Nephron progenitor cell (in vitro differentiated cells): Measurements from ENCODE around the gene C19orf85.

Experiments used
- DNase-seq: peaks from one replicate; pipeline ENCODE4 v3.0.0; 2021
- H3K27ac Mint-ChIP-seq: 2 replicates; pipeline ENCODE4 v1.8.0; 2021; ENCODE audit warnings: mild to moderate bottlenecking, moderate library complexity, mixed read lengths
- H3K27me3 Mint-ChIP-seq: 2 replicates; pipeline ENCODE4 v1.8.0; 2021; ENCODE audit warnings: mild to moderate bottlenecking, low read depth, mixed read lengths; ENCODE audit not compliant: poor library complexity
- H3K36me3 Mint-ChIP-seq: 2 replicates; pipeline ENCODE4 v1.8.0; 2021; ENCODE audit warnings: low read depth, mixed read lengths
- H3K4me1 Mint-ChIP-seq: 2 replicates; pipeline ENCODE4 v1.8.0; 2021; ENCODE audit warnings: mixed read lengths
- H3K4me3 Mint-ChIP-seq: 2 replicates; pipeline ENCODE4 v1.8.0; 2021; ENCODE audit warnings: mild to moderate bottlenecking, moderate library complexity, mixed read lengths
- H3K9me3 Mint-ChIP-seq: 2 replicates; pipeline ENCODE4 v1.8.0; 2021; ENCODE audit warnings: mild to moderate bottlenecking, moderate library complexity, mixed read lengths
- TF ChIP-seq, protein P1 (sequence below): fragments of 200-600 bp; sonication (generic); IDR thresholded peaks from 2 replicates; pipeline ENCODE4 v1.5.0; 2021; ENCODE audit warnings: antibody characterized with exemption

The C19orf85 gene

DNA sequence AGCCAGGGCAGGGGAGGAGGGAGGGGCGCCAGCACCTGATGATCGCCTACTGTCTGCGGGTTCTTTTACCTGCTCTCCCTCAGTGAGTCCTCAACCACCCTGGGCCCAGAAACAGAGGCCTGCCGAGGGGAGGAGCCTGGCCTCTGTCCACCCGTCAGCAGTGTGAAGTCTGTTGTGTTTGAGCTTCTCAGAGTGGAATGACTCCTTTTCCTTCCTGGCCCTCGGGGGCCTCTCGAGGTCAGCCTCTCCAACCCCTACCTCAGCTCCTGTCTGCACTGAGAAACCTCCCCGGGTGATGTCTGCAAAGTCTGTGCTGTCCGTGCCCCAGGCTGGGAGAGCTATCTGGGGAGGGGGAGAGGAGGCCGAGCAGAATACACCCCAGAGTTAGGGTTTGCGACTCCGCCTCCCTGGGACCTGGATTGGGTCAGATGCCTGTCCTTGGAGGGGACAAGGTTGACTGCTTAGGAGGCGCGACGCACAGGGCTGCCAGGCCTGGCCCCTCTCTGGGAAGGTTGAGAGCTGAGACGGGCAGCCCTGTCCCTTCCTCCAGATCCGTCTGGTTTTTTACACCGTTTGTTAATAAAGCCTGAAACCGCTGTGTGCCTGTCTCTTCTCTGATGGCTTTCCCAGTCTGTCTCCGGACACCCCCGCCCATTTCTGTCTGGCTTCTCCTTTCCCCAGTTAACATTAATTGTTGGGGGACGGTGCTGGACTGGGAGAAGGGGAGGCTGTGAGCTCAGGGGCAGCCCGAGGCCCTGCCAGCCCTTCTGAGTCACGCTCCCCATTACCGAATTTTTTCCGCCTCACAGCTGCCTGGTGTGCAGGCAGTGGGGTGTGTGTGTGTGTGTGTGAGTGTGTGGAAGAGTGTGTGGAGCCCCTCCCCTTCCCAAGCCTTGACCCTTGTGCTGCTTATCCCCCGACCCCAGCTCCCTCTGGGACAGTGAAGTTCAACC lies 22.7 kb upstream of the C19orf85 start:
- TF ChIP-seq, protein P1, sequence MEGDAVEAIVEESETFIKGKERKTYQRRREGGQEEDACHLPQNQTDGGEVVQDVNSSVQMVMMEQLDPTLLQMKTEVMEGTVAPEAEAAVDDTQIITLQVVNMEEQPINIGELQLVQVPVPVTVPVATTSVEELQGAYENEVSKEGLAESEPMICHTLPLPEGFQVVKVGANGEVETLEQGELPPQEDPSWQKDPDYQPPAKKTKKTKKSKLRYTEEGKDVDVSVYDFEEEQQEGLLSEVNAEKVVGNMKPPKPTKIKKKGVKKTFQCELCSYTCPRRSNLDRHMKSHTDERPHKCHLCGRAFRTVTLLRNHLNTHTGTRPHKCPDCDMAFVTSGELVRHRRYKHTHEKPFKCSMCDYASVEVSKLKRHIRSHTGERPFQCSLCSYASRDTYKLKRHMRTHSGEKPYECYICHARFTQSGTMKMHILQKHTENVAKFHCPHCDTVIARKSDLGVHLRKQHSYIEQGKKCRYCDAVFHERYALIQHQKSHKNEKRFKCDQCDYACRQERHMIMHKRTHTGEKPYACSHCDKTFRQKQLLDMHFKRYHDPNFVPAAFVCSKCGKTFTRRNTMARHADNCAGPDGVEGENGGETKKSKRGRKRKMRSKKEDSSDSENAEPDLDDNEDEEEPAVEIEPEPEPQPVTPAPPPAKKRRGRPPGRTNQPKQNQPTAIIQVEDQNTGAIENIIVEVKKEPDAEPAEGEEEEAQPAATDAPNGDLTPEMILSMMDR, result no peak
- DNase-seq, result peak; percentile 68
- Mint-ChIP-seq H3K27me3 (peaks cover 7% of the 10 kb centered on the region), H3K36me3 (no peaks in the 10 kb centered on the region), H3K4me3 (peak overlapping the region; percentile 70), H3K4me1 (peaks cover 37% of the 10 kb centered on the region), H3K9me3 (no peaks in the 10 kb centered on the region), H3K27ac (peak overlapping the region; percentile 98)

DNA sequence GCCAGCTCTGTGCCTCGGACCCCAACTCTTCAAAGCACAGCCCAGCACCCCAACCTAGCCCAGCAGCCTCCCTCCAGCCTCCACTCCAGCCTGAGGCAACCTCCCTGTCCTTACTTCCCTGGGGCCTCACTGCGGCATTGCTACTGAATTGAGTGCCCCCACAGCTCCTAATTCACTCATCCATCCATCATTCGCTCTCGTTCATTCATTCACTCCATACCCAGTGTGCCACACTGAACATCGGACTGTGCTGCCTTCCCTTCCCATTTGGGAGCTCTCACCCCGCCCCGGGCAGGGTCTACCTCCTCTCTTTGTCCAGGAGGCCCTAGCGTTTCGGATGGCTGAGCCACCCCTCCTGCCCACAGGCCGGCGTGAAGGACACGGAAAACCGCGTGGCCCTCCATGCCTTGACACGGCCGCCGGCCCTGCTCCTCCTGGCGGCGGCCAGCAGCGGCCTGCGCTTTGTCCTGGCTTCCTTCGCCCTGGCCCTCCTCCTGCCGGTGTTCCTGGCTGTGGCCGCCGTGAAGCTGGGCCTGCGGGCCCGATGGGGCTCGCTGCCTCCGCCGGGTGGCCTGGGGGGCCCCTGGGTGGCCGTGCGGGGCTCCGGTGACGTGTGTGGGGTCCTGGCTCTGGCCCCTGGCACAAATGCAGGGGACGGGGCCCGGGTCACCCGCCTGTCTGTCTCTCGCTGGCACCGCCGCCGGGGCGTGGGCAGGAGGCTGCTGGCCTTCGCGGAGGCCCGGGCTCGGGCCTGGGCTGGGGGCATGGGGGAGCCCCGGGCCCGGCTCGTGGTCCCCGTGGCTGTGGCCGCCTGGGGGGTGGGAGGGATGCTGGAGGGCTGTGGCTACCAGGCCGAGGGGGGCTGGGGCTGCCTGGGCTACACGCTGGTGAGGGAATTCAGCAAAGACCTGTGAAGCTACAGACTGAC lies 21.8 kb upstream of the C19orf85 start:
- Mint-ChIP-seq H3K9me3 (no peaks in the 10 kb centered on the region), H3K36me3 (no peaks in the 10 kb centered on the region), H3K4me3 (peak overlapping the region; percentile 91), H3K4me1 (peaks cover 28% of the 10 kb centered on the region), H3K27ac (peak overlapping the region; percentile 98), H3K27me3 (peaks cover 3% of the 10 kb centered on the region)
- DNase-seq, result no peak
- TF ChIP-seq, protein P1, result no peak

DNA sequence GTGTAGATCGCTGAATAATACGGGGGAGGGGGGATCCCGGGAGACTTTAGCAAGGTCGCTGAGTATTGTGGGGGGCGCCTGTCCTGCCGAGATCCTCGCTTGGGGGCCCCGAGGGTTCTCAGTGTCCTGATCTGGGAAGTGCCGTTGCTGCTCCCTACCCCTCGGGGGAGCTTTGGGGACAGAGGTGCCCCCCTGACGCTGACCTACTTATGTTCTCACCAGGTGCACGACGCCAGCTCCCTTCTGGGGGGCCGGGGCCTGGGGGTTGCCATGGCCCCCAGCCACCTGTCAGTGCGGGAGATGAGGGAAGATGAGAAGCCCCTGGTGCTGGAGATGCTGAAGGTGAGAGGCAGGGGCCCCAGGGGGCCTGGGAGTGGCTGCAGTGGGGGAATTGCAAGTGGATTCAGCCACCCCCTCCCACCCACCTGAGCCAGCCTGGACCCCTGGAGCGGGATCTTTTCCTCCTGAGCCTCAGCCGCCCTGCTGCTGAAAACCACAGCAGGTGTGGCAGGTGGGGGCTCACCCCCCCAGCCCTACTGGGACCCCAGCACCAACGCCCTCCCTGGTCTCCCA lies 21.0 kb upstream of the C19orf85 start:
- H3K36me3 Mint-ChIP-seq, result no peaks in the 10 kb centered on the region
- H3K9me3 Mint-ChIP-seq, result no peaks in the 10 kb centered on the region
- peaks cover 3% of the 10 kb centered on the region for H3K27me3 Mint-ChIP-seq
- H3K4me1 Mint-ChIP-seq, result peaks cover 31% of the 10 kb centered on the region
- no peak overlapping the region for H3K27ac Mint-ChIP-seq
- DNase-seq, result no peak
- peak overlapping the region; percentile 91 for H3K4me3 Mint-ChIP-seq
- TF ChIP-seq, protein P1, result no peak

DNA sequence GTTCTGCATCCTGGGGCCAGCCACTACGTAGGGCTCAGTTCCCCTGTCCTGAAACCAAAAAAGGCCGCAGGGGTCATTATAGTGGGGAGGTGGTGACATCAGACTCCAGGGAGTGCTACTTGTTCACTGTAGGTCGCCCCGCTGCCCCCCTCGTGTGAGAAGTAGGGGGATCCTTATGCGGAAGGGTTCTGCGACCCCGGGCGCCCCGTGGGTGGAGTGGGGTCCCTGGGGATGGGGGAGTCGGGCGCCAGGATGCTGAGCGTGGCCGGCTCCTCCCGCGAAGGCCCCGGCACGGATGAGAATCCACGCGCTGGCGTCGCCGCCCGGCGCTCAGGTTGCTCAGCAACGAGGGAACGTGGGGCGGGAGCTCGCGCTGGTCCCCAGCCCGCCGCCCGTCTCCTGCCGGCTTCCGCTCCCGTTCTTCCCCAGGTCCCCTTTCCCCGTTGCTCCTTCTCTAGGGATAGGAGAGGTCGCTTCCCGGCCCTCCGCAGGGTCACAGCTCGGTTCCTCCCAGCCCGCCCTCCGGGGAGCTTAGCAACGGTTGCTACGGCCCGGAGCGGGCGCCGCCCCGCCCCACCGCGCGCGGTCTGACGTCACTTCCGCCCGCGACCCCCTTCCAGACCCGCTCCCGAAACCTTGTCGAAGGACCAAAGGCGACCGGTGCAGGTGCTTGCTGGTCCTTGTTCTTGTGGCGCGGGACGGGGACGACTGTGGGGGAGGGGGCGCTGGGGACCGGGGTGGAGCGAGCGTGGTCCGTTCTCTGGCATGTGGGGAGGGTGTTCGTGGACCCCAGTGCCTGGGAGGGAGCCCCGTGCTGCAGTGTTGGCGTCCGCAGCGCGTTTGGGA lies 20.3 kb upstream of the C19orf85 start, which contains the start of gene NAT14:
TSS of gene NAT14 (plus strand) at position 596 of the 846 bp plus-strand sequence. CDS start 521 bp downstream, outside the sequence.
- peak; percentile 94 for DNase-seq
- H3K9me3 Mint-ChIP-seq, result no peaks in the 10 kb centered on the region
- H3K4me1 Mint-ChIP-seq, result peaks cover 37% of the 10 kb centered on the region
- peak within 1 kb of the TSS; percentile 6 for H3K27ac Mint-ChIP-seq
- TF ChIP-seq, protein P1, result no peak
- H3K4me3 Mint-ChIP-seq, result peak within 1 kb of the TSS; percentile 91
- peaks cover 3% of the 10 kb centered on the region for H3K27me3 Mint-ChIP-seq
- H3K36me3 Mint-ChIP-seq, result peaks cover 2% of the 10 kb centered on the region
